Pancreas (tissue), 10 donors: ENCODE results near the gene CASZ1. TPM values are rescaled to one million over a fixed set of nuclear protein-coding genes. Genes with fewer than 3 reads are reported as not detected.

ENCODE experiments used
- ATAC-seq, 4 donors: fragments of 200-7000 bp; cut with Tn5 transposase; one replicate each; pipeline versions ENCODE4 v1.8.0 to v1.9.1; 2020; ENCODE audit warnings: mild to moderate bottlenecking in 4 of 4, moderate library complexity in 4 of 4
- DNase-seq, 6 donors: peaks; one replicate each; pipeline ENCODE4 v3.0.0-alpha.2; 2020
- FAIRE-seq: peaks from 2 replicates; lab custom pipeline; 2012; peaks lifted over from hg19 to GRCh38; lab: Jason Lieb, UNC
- H3K27ac ChIP-seq, 4 donors: fragments of 200-600 bp; sonication (generic); 1 replicate in 3 of 4; 2 replicates in 1 of 4; pipeline versions ENCODE4 v1.5.0 to v1.8.0; 2020
- H3K27me3 ChIP-seq, 4 donors: fragments of 200-600 bp; one replicate each; pipeline ENCODE4 v1.8.0; 2021
- H3K36me3 ChIP-seq, 3 donors: fragments of 200-600 bp; sonication (generic) in 1 of 3; one replicate each; pipeline versions ENCODE4 v1.5.0 to v1.8.0; 2020 to 2021
- H3K4me1 ChIP-seq, 3 donors: fragments of 200-600 bp; one replicate each; pipeline ENCODE4 v1.8.0; 2021
- H3K4me3 ChIP-seq, 4 donors: fragments of 200-600 bp; sonication (generic) in 2 of 4; one replicate each; pipeline versions ENCODE4 v1.5.0 to v1.8.0; 2020 to 2021
- H3K9me3 ChIP-seq, 4 donors: fragments of 200-600 bp; one replicate each; pipeline ENCODE4 v1.8.0; 2021
- WGBS, 2 donors: extraction: QIAGEN DNeasy Blood & Tissue Kit; methylation state at CpG; one replicate each; pipeline ENCODE4 v1.1.7; 2013; 5-methylcytosine and 5-hydroxymethylcytosine counted together
- intact Hi-C, 3 donors: fragments of 100-400 bp; cut with DNase I; formaldehyde crosslinking; loops; one replicate each; pipeline versions ENCODE4 v1.11.1 to v1.14.2; 2022
- polyA plus RNA-seq, 2 donors: library from polyadenylated mRNA; stranded (reverse); fragments of 200-250 nt; gene quantifications; one replicate each; pipeline ENCODE4 v1.2.3, GENCODE V29; 2013
- total RNA-seq, 6 donors: library from RNA; stranded (reverse); fragmentation: NEBNext Ultra II Directional in 4 of 6; extraction: Animal tissue kit (Norgen Biotek cat#: 25700) in 4 of 6; gene quantifications; one replicate each; pipeline versions ENCODE4 v1.2.1 to v1.2.4, GENCODE V29; 2021 to 2023
- TF ChIP-seq, protein P1 (sequence below), 4 donors: fragments of 200-600 bp; sonication (generic) in 3 of 4; IDR thresholded peaks; one replicate each; pipeline versions ENCODE4 v1.5.0 to v1.8.0; 2021; ENCODE audit warnings: antibody characterized with exemption in 4 of 4
- donor health status: healthy with polysubstance abuse.
- donor health status: DM: no; HTN: no; CAD: no; lungs with moderate emphysema.
- donor health status: DM: no; HTN: no; CAD: no.
- donor health status: control.
- donor health status: control.
- donor health status: Bipolar disorder and iron deficiency.
- donor health status: DM: yes; HTN: yes; CAD: no.
- donor health status: DM: no; HTN: no; CAD: no.
- donor health status: DM: no; HTN: no; CAD: no.
- donor health status: DM: yes; HTN: yes; CAD: no.

Gene CASZ1
- total and polyA plus RNA-seq, 8 donors = 6.7 to 18.9 (median 13.8) TPM

- 49 to 65% methylated on average over 6 of the region's 6 CpGs for WGBS, 2 donors
- H3K27ac ChIP-seq = peak overlapping the region in 3 of 4 donors; percentile 4 to 52 (median 28)
These were observed 34.3 kb downstream of the CASZ1 start for GRCh38 chr1:10762153-10762523.

DNA sequence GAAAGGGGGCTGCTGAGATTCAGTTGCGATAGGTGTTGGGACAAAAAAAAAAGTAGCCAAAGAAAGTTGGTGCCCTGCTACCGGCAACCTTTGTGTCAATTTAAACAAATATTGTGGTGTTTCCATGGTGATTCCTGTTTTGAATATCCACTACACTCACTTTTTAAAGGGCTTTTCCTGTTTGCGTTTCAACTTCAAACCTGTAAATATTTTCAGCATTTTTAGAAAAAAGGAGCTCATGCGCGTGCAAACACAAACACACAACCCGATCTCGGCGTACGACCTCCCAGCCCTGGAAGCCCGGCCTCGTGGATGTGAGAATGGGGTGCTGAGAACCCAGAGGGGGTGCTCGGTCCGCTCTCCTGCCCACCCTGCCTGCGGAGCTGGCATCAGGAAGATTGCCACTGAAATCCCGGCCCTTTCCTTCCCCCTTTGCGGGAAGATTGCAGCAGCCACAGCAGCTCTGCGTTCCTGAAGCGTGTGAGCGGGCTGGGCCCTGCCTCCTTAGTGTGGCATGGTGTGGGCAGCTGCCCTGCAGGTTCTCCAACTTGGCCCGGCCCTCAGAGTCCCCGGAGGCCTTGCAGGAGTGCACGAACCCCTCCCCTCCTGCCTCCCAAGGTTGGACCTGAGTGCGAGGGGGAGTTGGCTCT is 34.8 kb downstream of the CASZ1 start:
- no peaks in the 10 kb centered on the region for H3K27me3 ChIP-seq
- H3K36me3 ChIP-seq = no peaks in the 10 kb centered on the region
- DNase-seq = peak in 4 of 6 donors; percentile 20 to 55 (median 40)
- no peak for FAIRE-seq
- peak overlapping the region in 3 of 4 donors; percentile 4 to 52 (median 28) for H3K27ac ChIP-seq
- no peaks in the 10 kb centered on the region for H3K9me3 ChIP-seq
- peak; percentile 33 to 70 (median 56) for ATAC-seq
- H3K4me3 ChIP-seq = no peak overlapping the region
- TF ChIP-seq, protein P1, sequence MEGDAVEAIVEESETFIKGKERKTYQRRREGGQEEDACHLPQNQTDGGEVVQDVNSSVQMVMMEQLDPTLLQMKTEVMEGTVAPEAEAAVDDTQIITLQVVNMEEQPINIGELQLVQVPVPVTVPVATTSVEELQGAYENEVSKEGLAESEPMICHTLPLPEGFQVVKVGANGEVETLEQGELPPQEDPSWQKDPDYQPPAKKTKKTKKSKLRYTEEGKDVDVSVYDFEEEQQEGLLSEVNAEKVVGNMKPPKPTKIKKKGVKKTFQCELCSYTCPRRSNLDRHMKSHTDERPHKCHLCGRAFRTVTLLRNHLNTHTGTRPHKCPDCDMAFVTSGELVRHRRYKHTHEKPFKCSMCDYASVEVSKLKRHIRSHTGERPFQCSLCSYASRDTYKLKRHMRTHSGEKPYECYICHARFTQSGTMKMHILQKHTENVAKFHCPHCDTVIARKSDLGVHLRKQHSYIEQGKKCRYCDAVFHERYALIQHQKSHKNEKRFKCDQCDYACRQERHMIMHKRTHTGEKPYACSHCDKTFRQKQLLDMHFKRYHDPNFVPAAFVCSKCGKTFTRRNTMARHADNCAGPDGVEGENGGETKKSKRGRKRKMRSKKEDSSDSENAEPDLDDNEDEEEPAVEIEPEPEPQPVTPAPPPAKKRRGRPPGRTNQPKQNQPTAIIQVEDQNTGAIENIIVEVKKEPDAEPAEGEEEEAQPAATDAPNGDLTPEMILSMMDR (IDR thresholded peaks at IDR 0.05) = no peak
- intact Hi-C loops = no loop called here
- H3K4me1 ChIP-seq = peaks cover 0 to 15% (median 5%) of the 10 kb centered on the region in 3 donors
- 54 to 58% methylated on average over 23 of the region's 23 CpGs for WGBS, 2 donors

More at GRCh38 chr1:10762153-10762523, 34.3 kb downstream of the CASZ1 start:
- intact Hi-C loops = no loop called here
- no peak for ATAC-seq
- peak in 1 of 6 donors; percentile 72 for DNase-seq
- H3K36me3 ChIP-seq = no peaks in the 10 kb centered on the region
- H3K4me3 ChIP-seq = no peak overlapping the region
- H3K4me1 ChIP-seq = peaks cover 0 to 15% (median 5%) of the 10 kb centered on the region in 3 donors
- no peak for FAIRE-seq
- TF ChIP-seq, protein P1 (IDR thresholded peaks at IDR 0.05) = no peak
- no peaks in the 10 kb centered on the region for H3K27me3 ChIP-seq
- no peaks in the 10 kb centered on the region for H3K9me3 ChIP-seq

- Histone ChIP-seq H3K4me3 (no peak overlapping the region), H3K4me1 (peaks cover 0 to 11% (median 3%) of the 10 kb centered on the region in 3 donors), H3K36me3 (no peaks in the 10 kb centered on the region), H3K9me3 (no peaks in the 10 kb centered on the region), H3K27me3 (no peaks in the 10 kb centered on the region), H3K27ac (peak overlapping the region in 2 of 4 donors; percentile 4 to 28)
- intact Hi-C loops = no loop called here
- TF ChIP-seq, protein P1 (IDR thresholded peaks at IDR 0.05) = no peak
- 91% methylated on average over 17 of the region's 17 CpGs for WGBS, 2 donors
- FAIRE-seq = no peak
- no peak for ATAC-seq
- peak in 1 of 6 donors; percentile 26 for DNase-seq
These were observed 35.6 kb downstream of the CASZ1 start for GRCh38 chr1:10760566-10761502.

DNA sequence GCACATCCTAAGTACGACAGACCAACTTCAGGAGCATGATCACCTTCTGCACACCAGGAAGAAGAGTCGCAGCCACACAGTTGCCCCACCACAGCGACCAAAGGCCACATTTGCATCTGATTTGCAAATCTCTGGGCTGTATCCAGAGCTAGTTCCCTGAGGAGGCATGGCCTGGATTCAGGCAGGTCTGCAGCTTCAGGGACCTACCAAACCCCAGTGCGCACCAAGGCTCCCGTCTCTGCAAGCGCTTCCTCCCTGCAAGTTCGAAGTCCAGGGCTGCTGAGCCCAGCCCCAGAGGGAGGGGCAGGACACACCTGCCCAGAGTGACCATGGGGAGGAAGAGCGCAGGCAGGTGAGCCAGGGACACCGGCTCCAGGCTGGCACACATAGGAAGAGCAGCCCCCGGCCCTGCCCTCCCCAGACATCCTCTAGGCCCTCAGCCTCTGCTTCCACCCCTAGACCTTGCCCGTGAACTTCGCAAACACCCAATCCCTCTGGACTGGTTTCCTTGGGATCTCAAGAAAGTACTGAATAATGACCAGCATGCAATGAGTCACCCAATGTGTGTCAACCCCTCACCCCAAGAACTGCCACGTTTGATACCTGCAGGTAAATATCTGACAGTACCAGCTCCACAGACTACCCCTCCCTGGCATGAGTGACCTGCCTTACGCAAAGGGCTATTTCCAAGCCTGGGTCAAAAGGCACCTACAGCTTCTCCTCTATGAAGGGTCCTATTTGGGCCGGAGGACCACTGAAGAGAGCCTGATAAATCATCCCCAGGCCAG is 36.8 kb downstream of the CASZ1 start:
- no peak overlapping the region for H3K27ac ChIP-seq
- H3K27me3 ChIP-seq = no peaks in the 10 kb centered on the region
- TF ChIP-seq, protein P1 (IDR thresholded peaks at IDR 0.05) = no peak
- H3K4me1 ChIP-seq = peaks cover 0 to 9% (median 0%) of the 10 kb centered on the region in 3 donors
- FAIRE-seq (no peak), ATAC-seq (peak; percentile 32 to 73 (median 64)), DNase-seq (peak in 1 of 6 donors; percentile 72)
- 55 to 70% methylated on average over 15 of the region's 15 CpGs for WGBS, 2 donors
- no peaks in the 10 kb centered on the region for H3K9me3 ChIP-seq
- no peaks in the 10 kb centered on the region for H3K36me3 ChIP-seq
- intact Hi-C loops = no loop called here
- no peak overlapping the region for H3K4me3 ChIP-seq
